HG03439 (cell line): ENCODE data around the gene LIMCH1.

Experiments
- ATAC-seq: cut with Tn5 transposase; IDR thresholded peaks from one replicate; pipeline ENCODE4 v1.9.1; 2021; ENCODE audit warnings: mild to moderate bottlenecking, moderate library complexity; ENCODE audit not compliant: unreplicated experiment

Gene LIMCH1

DNA sequence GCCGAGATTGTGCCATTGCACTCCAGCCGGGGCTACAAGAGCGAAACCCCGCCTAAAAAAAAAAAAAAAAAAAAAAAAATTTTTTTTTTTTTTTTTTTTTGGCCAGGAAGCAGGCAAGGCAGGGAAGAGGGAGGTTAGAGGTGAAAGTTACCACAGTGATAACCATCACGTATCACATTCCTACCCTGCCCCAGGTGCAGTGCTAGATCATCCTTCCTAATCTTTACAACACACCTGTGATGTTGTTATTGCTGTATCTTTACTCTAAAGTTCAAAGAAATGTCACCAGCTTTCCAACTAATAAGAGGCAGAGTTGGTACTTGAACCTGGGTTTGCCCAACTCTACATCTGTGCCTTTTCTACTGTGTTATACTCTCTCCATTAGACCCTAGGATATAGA, 7.2 kb upstream of the LIMCH1 start:
- ATAC-seq, result no peak

DNA sequence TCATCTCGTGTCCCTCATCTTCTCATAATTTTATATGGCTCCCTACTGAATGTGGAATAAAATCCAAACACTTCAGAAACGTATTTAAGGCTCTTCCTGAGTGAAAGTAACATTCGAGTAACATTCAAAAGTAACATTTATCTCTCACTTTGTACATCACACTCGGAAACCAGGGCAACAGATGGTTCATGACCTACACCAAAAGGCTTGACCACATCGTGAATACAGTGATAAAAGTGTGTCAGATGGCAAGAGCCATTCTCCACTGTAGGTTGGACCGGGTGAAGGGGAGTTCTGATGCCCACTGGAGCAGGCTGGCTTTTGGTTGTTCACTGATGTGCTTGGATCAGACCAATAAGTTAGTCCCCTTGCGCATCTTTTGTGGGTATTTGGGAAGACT, 5.6 kb upstream of the LIMCH1 start:
- no peak for ATAC-seq

DNA sequence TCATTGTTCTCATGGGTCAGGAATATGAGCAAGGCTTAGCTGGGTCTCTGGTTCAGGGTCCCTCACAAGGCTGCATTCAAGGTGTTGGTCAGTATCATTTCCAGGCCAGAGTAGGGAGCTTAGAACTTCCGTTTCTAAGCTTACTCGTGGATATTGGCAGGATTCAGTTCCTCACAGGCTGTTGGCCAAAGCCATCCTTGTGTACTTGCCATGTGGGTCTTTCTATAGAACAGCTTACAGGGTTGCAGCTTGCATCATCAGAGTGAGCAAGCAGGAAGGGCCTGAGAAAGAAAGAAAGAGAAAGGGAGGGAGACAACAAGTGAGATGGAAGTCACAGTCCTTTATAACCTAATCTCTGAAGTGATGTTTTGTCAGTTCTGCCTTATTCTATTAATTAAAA, 5.1 kb upstream of the LIMCH1 start:
- ATAC-seq, result no peak

GRCh38 chr4:41533680-41534079, 4.3 kb upstream of the LIMCH1 start:
- no peak for ATAC-seq

GRCh38 chr4:41534404-41534803, 3.6 kb upstream of the LIMCH1 start:
- no peak for ATAC-seq

GRCh38 chr4:41535911-41536371, 2.0 kb upstream of the LIMCH1 start:
- no peak for ATAC-seq

GRCh38 chr4:41537292-41537890, 566 bp upstream of the LIMCH1 start:
- ATAC-seq, result no peak

DNA sequence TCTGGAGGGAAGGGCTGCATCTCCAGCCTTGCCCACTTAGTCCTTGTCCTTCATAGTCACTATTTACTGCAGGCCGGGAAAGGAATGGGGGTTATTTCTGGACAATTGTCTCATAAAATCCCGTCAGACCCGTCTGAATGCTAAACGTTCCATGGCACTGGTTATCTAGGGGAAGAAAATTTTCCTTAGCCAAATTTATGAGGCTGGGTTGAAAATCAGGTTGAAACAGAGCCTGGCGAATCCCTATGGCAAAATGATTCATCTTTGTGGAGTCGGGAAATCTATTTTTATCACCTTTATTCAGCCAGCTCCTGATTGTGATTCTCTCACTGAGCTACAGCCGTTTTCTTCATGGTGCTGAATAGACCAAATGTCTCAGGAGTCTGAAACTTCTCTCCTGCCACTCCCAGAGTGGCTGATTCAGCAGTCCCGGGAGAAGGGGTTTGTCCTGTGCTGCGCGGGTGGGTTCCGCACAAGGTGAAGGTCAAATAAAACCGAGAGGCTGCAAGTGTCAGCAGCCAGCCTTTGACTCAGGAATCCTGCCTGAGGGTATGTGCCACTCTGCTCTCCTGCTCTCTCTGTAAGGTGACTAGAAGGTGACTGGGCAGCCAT, 1.0 kb downstream of the LIMCH1 start:
- ATAC-seq, result no peak

- no peak for ATAC-seq
Observed at GRCh38 chr4:41539711-41540110, 1.8 kb downstream of the LIMCH1 start.

GRCh38 chr4:41540687-41541086, 2.7 kb downstream of the LIMCH1 start:
- no peak for ATAC-seq

- ATAC-seq, result no peak
Observed at GRCh38 chr4:41541687-41542094, 3.7 kb downstream of the LIMCH1 start.

DNA sequence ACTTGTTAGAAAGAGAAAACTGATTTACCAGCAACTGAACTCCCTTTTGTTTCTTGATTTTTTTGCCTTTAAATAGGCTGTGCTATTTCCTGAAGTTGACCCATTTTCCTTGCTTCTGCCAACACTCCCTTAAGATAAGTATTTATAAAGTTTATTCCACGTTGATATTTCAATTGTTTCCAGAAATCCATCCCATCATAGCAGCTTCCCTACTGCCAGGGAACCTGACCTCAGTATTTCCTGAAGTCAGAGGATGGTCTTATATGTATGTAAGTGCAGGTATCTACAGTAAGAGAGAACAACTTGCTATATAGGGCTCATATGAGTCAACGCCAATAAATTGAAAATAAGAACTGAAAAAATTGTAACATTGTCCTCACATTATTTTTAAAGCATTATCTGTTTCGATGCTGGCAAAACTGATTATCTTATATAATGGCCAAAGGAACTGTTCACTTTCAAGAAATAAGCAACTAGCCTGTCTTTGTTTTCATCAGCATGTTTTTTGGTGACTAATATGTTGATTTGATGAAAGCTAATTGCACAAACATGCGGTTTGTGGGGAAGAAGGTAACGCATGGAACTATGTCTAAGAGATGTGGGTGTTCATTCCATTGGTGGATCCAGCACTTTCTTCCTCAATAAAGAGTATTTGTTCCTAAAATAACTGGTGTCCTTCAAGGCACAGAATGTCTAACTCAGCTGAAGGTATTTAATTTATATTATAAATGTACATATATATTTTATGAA, 4.7 kb downstream of the LIMCH1 start:
- ATAC-seq, result no peak

DNA sequence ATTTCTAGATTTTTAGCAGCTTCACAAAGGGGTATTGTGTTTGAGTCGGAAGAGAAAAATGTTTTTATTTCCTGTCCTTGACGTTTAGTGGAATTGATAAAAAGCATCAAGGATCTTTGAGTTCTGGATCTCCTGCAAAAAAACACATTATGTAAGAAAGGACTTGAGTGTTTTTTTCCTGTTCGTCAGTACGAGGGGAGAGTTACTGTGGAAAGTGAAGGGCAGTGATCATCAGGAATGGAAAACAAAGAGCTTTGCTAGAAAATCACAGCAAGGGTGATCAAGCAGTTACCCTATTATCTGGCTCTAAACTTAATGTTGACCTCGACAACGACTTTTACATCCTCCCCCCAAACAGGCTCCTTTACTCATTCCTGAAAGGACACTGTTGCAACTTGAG, 7.3 kb downstream of the LIMCH1 start:
- no peak for ATAC-seq

DNA sequence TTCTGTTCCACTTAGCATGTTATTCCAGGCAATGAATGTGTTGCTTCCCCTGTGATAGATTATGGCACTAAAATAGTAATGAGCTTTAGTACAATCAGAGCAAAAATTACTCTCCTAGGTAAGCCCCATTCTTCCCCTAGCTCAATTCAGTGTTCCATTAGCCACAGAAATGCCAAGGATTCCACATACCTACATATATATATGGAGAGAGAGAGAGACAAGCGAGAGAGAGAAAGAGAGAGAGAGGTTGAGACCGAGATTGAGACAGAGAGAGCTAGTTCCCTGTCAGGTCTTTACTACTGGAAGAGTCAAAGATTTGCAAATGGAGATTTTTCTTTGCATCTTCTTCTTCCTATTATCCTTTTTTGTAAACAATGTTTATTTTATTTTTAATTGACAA, 8.7 kb downstream of the LIMCH1 start:
- no peak for ATAC-seq

DNA sequence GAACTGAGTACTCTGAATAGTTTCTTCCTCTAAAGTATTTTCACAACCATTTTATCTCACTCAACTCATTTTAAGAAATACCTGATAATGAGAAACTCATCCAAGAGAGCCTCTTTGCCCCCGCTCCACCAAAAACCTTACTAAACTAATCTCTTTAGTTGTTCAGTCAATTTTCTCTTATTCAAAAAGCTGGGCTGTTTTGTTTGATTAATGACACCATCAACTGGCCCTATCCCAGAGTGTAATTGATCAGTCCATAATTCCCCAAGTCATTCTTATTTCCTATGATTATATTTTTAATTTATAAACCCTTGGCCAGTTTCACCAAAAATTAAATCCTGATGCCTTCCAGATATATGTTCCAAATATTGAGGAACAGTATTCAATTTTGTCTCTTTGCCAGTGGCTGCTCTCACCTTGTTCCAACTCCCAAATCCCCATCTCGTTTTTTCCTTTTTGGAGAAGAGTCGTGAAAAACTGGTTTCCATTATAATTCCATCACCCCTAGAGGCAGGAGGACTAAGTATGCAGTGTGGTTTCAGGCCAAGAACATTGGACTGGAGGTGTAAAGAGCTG, 10.4 kb downstream of the LIMCH1 start:
- no peak for ATAC-seq

GRCh38 chr4:41549478-41549877, 11.5 kb downstream of the LIMCH1 start:
- ATAC-seq, result no peak

- no peak for ATAC-seq
Observed at GRCh38 chr4:41550308-41550707, 12.4 kb downstream of the LIMCH1 start.

- ATAC-seq, result no peak
Observed at GRCh38 chr4:41551536-41551935, 13.6 kb downstream of the LIMCH1 start.

DNA sequence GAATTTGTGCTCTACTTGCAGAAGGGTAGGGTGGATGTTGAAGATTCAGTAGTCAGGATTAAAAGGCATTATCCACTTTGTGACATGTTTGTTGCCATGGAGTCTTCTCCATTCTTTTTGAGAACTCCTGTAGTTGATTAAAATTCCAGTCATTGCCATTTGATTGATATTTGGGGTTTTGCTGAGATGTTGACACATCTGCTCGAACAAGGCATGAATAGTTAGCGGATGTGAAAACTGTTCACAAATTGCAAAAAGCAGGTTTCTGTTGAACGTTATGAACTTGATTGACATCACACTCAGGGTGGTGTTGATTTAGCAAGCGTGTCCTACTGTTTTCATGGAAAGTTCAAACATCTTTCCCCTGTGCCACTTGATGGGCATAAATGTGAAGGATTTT, 16.9 kb downstream of the LIMCH1 start:
- ATAC-seq, result no peak

DNA sequence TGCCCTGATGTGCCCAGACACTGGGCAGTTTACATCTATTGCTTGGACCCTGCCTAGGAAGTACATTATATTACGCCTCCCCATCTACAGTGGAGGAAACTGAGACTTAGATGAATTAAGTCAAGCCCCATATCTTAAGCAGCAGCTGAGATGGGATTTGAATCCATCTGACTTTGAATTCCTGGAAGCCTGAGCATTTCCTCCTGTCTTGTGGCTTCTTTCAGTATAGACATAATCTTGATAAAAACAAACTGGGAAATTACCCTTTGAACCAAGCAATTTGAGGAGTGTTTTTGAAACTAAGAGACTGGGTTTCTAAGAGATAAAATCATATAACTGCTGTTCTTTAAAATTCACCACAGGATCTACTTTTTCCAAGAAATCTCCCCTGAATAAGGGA, 18.6 kb downstream of the LIMCH1 start:
- no peak for ATAC-seq

DNA sequence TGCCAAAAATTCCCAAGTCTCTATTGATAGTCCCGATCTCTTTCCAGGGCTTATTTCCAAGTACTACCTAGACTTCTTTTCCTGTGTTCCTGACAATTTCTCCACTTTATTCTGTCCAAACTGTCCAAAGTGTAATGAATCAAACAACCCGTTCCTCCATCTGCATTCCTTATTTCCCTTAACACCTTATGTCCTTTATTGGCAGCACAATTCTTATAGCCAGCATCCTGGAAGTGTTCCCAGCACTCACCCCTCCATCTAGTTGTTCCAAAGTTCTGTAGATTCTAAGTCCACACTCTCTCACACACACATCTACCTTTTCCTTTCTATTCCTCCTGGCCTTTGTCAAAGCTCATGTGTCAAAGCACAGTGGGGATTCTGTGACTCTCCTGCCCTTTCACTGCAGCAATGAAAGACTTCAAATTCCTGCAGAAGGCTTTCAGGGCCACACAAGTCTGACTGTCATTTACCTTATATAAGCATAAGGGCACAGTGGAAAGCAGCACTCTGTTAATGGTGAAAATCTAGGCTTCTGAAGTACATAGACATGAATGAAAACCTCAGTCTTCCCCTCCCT, 22.1 kb downstream of the LIMCH1 start:
- no peak for ATAC-seq

DNA sequence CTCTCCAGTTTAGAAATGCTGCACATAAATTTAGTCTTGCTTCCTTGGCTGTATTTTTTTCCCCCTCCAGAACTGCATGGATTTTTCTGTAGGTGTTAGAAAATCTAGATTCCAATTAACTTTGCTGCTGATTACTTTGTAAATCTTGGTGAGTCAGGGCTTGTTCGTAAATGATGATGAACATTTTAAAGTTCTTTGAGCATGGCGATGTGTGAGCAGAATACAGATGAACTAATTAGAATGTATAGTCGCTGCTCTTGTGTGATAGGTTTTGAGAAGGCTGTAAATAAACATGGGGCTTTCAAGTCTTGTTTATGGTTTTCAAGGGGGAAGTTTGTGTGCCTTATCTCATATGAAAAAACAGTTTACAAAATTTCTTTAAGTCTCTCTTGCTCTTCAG, 23.3 kb downstream of the LIMCH1 start:
- ATAC-seq, result no peak
